ENCODE data around the gene TH.

TH gene

GRCh38 chr11:2205214-2205720 is 33.7 kb upstream of the TH start:
- no peaks in the 10 kb centered on the region for H3K36me3 ChIP-seq (ENCODE audit: insufficient read depth, low read length)
- no peaks in the 10 kb centered on the region for H3K27me3 ChIP-seq (ENCODE audit: insufficient read depth, low read length, poor library complexity, severe bottlenecking)
- H3K4me2 ChIP-seq (ENCODE audit: low read depth, low read length, poor library complexity, severe bottlenecking), result no peak overlapping the region
- no peaks in the 10 kb centered on the region for H3F3A ChIP-seq (ENCODE audit: low read depth)
- no peaks in the 10 kb centered on the region for H3K79me2 ChIP-seq (ENCODE audit: insufficient read depth, low read length)
- H3K9me3 ChIP-seq (ENCODE audit: insufficient read depth, low read depth, low read length), result no peaks in the 10 kb centered on the region
- H3K9me2 ChIP-seq (replicated peaks; ENCODE audit: low read depth, low read length), result no peaks in the 10 kb centered on the region
- no peak for TF ChIP-seq EZH2phosphoT487 (IDR thresholded peaks at IDR 0.05; ENCODE audit: borderline replicate concordance)
- no peak for TF ChIP-seq CTCF (conservative IDR thresholded peaks at IDR 0.05; ENCODE audit: low read length)
- no peak overlapping the region for H3K4me3 ChIP-seq (ENCODE audit: low read length, poor library complexity, severe bottlenecking)
- no peaks in the 10 kb centered on the region for H4K20me1 ChIP-seq (ENCODE audit: insufficient read depth, low read length, poor library complexity, severe bottlenecking)
- no peak overlapping the region for H2AFZ ChIP-seq (ENCODE audit: low read length)
- no peaks in the 10 kb centered on the region for H3K4me1 ChIP-seq (ENCODE audit: insufficient read depth, low read length, poor library complexity, severe bottlenecking)
- H3K9ac ChIP-seq (ENCODE audit: low read depth, low read length, poor library complexity, severe bottlenecking), result no peak overlapping the region

GRCh38 chr11:2204361-2205213 is 33.0 kb upstream of the TH start:
- Histone ChIP-seq H3K4me1 (ENCODE audit: insufficient read depth, low read length, poor library complexity, severe bottlenecking) (no peaks in the 10 kb centered on the region), H3K9me2 (replicated peaks; ENCODE audit: low read depth, low read length) (no peaks in the 10 kb centered on the region), H3K79me2 (ENCODE audit: insufficient read depth, low read length) (no peaks in the 10 kb centered on the region), H3K9ac (ENCODE audit: low read depth, low read length, poor library complexity, severe bottlenecking) (no peak overlapping the region), H3K27me3 (ENCODE audit: insufficient read depth, low read length, poor library complexity, severe bottlenecking) (no peaks in the 10 kb centered on the region), H3K36me3 (ENCODE audit: insufficient read depth, low read length) (no peaks in the 10 kb centered on the region), H3K4me2 (ENCODE audit: low read depth, low read length, poor library complexity, severe bottlenecking) (no peak overlapping the region), H3K4me3 (ENCODE audit: low read length, poor library complexity, severe bottlenecking) (no peak overlapping the region), H3K9me3 (ENCODE audit: insufficient read depth, low read depth, low read length) (no peaks in the 10 kb centered on the region), H3F3A (ENCODE audit: low read depth) (no peaks in the 10 kb centered on the region), H2AFZ (ENCODE audit: low read length) (no peak overlapping the region), H4K20me1 (ENCODE audit: insufficient read depth, low read length, poor library complexity, severe bottlenecking) (no peaks in the 10 kb centered on the region)
- TF ChIP-seq EZH2phosphoT487 (IDR thresholded peaks at IDR 0.05; ENCODE audit: borderline replicate concordance), result no peak

GRCh38 chr11:2203440-2204259 is 32.0 kb upstream of the TH start:
- H3K9ac ChIP-seq (ENCODE audit: low read depth, low read length, poor library complexity, severe bottlenecking), result no peak overlapping the region
- no peaks in the 10 kb centered on the region for H3K79me2 ChIP-seq (ENCODE audit: insufficient read depth, low read length)
- H3K9me3 ChIP-seq (ENCODE audit: insufficient read depth, low read depth, low read length), result no peaks in the 10 kb centered on the region
- no peaks in the 10 kb centered on the region for H3K36me3 ChIP-seq (ENCODE audit: insufficient read depth, low read length)
- H3F3A ChIP-seq (ENCODE audit: low read depth), result no peaks in the 10 kb centered on the region
- H4K20me1 ChIP-seq (ENCODE audit: insufficient read depth, low read length, poor library complexity, severe bottlenecking), result no peaks in the 10 kb centered on the region
- H3K4me2 ChIP-seq (ENCODE audit: low read depth, low read length, poor library complexity, severe bottlenecking), result no peak overlapping the region
- TF ChIP-seq CTCF (conservative IDR thresholded peaks at IDR 0.05; ENCODE audit: low read length) (no peak), EZH2phosphoT487 (IDR thresholded peaks at IDR 0.05; ENCODE audit: borderline replicate concordance) (no peak)
- no peak overlapping the region for H2AFZ ChIP-seq (ENCODE audit: low read length)
- peaks cover 3% of the 10 kb centered on the region for H3K4me1 ChIP-seq (ENCODE audit: insufficient read depth, low read length, poor library complexity, severe bottlenecking)
- no peaks in the 10 kb centered on the region for H3K27me3 ChIP-seq (ENCODE audit: insufficient read depth, low read length, poor library complexity, severe bottlenecking)
- H3K9me2 ChIP-seq (replicated peaks; ENCODE audit: low read depth, low read length), result no peaks in the 10 kb centered on the region
- no peak overlapping the region for H3K4me3 ChIP-seq (ENCODE audit: low read length, poor library complexity, severe bottlenecking)
